ENCODE data around the gene MAML3. TPM values are rescaled to one million over a fixed set of nuclear protein-coding genes. Genes with fewer than 3 reads are reported as not detected.

Gene MAML3
- total and polyA plus RNA-seq, 4 experiments from 2014 or later = 0.15 to 3.7 (median 1.7) TPM

DNA sequence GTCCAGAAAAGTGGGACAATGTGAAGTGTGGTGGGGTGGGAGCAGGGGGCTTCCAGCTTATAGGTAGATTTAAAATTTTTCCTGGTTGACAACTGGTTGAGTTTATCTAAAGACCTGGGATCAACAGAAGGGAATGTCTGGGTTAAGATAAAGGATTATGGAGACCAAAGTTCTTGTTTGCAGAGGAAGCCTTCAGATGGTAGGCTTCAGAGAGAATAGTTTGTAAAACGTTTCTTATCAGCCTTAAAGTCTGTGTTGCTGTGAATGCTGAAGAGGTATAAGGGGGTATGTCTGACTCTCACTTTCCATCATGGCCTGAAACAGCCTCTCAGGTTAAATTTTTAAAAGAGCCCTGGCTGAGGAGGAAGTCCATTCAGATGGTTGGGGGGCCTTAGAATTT lies 467.9 kb downstream of the MAML3 start:
- no peak overlapping the region for H3K4me3 Mint-ChIP-seq
- ChIA-PET POLR2A (ENCODE audit: partially characterized antibody) (no interaction called here), CTCF (ENCODE audit: partially characterized antibody) (no interaction called here)
- peaks cover 0 to 22% of the 10 kb centered on the region in 2 donors for H3K36me3 Mint-ChIP-seq
- peaks cover 0 to 21% (median 5%) of the 10 kb centered on the region in 4 donors for H3K4me1 Mint-ChIP-seq
- Histone ChIP-seq H3K27me3 (ENCODE audit: insufficient read depth, low read length) (no peaks in the 10 kb centered on the region), H3K36me3 (ENCODE audit: insufficient read depth, low read length) (no peaks in the 10 kb centered on the region), H3K4me3 (ENCODE audit: low read length in 2 of 2) (no peak overlapping the region), H3K9me3 (ENCODE audit: control insufficient read depth in 1 of 2, low read length in 2 of 2) (no peaks in the 10 kb centered on the region), H3K27ac (ENCODE audit: low read depth, low read length) (no peak overlapping the region), H3K4me1 (ENCODE audit: insufficient read depth, low read length) (no peaks in the 10 kb centered on the region)
- peaks cover 0 to 2% (median 0%) of the 10 kb centered on the region in 8 donors for H3K9me3 Mint-ChIP-seq
- H3K27me3 Mint-ChIP-seq = no peaks in the 10 kb centered on the region
- intact Hi-C loops (cut with micrococcal nuclease) = no loop called here
- no peak overlapping the region for H3K27ac Mint-ChIP-seq
- no peak for DNase-seq

- Mint-ChIP-seq H3K4me3 (no peak overlapping the region), H3K9me3 (peaks cover 0 to 2% (median 0%) of the 10 kb centered on the region in 8 donors), H3K36me3 (peaks cover 0 to 22% of the 10 kb centered on the region in 2 donors), H3K27ac (no peak overlapping the region), H3K27me3 (no peaks in the 10 kb centered on the region), H3K4me1 (peaks cover 0 to 21% (median 5%) of the 10 kb centered on the region in 4 donors)
- DNase-seq = no peak
- Histone ChIP-seq H3K27ac (ENCODE audit: low read depth, low read length) (no peak overlapping the region), H3K27me3 (ENCODE audit: insufficient read depth, low read length) (no peaks in the 10 kb centered on the region), H3K4me1 (ENCODE audit: insufficient read depth, low read length) (no peaks in the 10 kb centered on the region), H3K4me3 (ENCODE audit: low read length in 2 of 2) (no peak overlapping the region), H3K36me3 (ENCODE audit: insufficient read depth, low read length) (no peaks in the 10 kb centered on the region), H3K9me3 (ENCODE audit: control insufficient read depth in 1 of 2, low read length in 2 of 2) (no peaks in the 10 kb centered on the region)
- ChIA-PET CTCF (ENCODE audit: partially characterized antibody) (interaction anchor here (1.2 to 1.3 kb wide), 2 partner anchors 27 to 49 kb away, joined by 3 to 4 read pairs; no protein-coding TSS in a partner anchor), POLR2A (ENCODE audit: partially characterized antibody) (no interaction called here)
- intact Hi-C loops (cut with micrococcal nuclease) = no loop called here
Observed at GRCh38 chr4:139685180-139685579, 468.8 kb downstream of the MAML3 start.

GRCh38 chr4:139684351-139684750 lies 469.6 kb downstream of the MAML3 start:
- no peaks in the 10 kb centered on the region for H3K36me3 ChIP-seq (ENCODE audit: insufficient read depth, low read length)
- Mint-ChIP-seq H3K4me3 (no peak overlapping the region), H3K27ac (peak overlapping the region in 1 of 7 donors; percentile 7), H3K36me3 (peaks cover 0 to 27% of the 10 kb centered on the region in 2 donors), H3K9me3 (peaks cover 0 to 2% (median 0%) of the 10 kb centered on the region in 8 donors), H3K27me3 (no peaks in the 10 kb centered on the region), H3K4me1 (peaks cover 0 to 21% (median 5%) of the 10 kb centered on the region in 4 donors)
- no peaks in the 10 kb centered on the region for H3K27me3 ChIP-seq (ENCODE audit: insufficient read depth, low read length)
- ChIA-PET POLR2A (ENCODE audit: partially characterized antibody) (no interaction called here), CTCF (ENCODE audit: partially characterized antibody) (interaction anchor here (1.2 to 1.3 kb wide), 3 partner anchors 27 to 50 kb away, joined by 3 to 5 read pairs (median 4); no protein-coding TSS in a partner anchor)
- no peak overlapping the region for H3K4me3 ChIP-seq (ENCODE audit: low read length in 2 of 2)
- H3K9me3 ChIP-seq (ENCODE audit: control insufficient read depth in 1 of 2, low read length in 2 of 2) = no peaks in the 10 kb centered on the region
- no peak overlapping the region for H3K27ac ChIP-seq (ENCODE audit: low read depth, low read length)
- intact Hi-C loops (cut with micrococcal nuclease) = no loop called here
- DNase-seq = no peak
- no peaks in the 10 kb centered on the region for H3K4me1 ChIP-seq (ENCODE audit: insufficient read depth, low read length)

DNA sequence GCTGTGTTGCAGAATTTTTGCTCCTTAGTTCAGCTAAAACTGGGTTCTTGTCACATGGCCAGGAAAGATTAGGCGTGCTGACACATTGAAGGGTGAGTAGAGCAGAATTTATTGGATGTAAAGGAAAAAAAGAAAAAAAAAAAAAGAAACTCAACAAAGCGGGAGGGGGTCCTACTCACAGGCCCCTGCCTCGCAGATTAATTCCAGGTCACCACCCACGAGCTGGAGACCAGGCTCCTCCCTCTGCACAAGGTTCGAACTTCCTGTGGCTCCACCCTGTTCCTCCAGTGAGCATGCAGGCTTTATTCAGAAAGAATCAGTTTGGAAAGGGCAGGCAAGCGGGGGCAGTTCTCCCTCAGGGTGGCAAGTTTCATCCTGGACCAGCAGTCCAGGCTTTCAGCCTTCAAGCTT lies 471.2 kb downstream of the MAML3 start:
- Mint-ChIP-seq H3K27ac (peak overlapping the region in 1 of 7 donors; percentile 57), H3K27me3 (no peaks in the 10 kb centered on the region), H3K4me3 (no peak overlapping the region), H3K36me3 (peaks cover 0 to 35% of the 10 kb centered on the region in 2 donors), H3K9me3 (peaks cover 0 to 2% (median 0%) of the 10 kb centered on the region in 8 donors), H3K4me1 (peaks cover 0 to 21% (median 5%) of the 10 kb centered on the region in 4 donors)
- ChIA-PET POLR2A (ENCODE audit: partially characterized antibody) (no interaction called here), CTCF (ENCODE audit: partially characterized antibody) (interaction anchor here (1.8 kb wide), 1 partner anchor 26 kb away, joined by 6 read pairs; no protein-coding TSS in a partner anchor)
- Histone ChIP-seq H3K4me3 (ENCODE audit: low read length in 2 of 2) (no peak overlapping the region), H3K4me1 (ENCODE audit: insufficient read depth, low read length) (no peaks in the 10 kb centered on the region), H3K27me3 (ENCODE audit: insufficient read depth, low read length) (no peaks in the 10 kb centered on the region), H3K9me3 (ENCODE audit: control insufficient read depth in 1 of 2, low read length in 2 of 2) (no peaks in the 10 kb centered on the region), H3K36me3 (ENCODE audit: insufficient read depth, low read length) (no peaks in the 10 kb centered on the region), H3K27ac (ENCODE audit: low read depth, low read length) (no peak overlapping the region)
- intact Hi-C loops (cut with micrococcal nuclease) = no loop called here
- no peak for DNase-seq

DNA sequence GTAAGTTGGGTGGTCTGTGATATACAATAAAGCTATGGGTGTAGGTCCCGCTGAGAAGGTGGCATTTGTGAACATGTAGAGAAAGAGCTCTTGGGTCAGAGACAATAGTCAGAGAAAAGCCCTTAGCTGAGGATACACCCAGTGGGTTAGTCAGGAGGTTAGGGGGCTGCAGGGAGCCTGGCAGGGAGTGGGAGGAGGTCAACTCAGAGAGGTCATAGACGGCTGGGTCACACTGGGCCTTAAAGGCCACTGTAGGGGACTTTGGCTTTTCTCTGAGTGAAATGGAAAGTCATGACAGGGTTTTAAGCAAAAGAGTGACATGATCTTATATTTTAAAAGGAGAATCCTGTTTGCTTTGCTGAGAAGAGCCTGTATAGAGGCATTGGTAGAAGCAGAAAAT lies 471.7 kb downstream of the MAML3 start:
- H3K4me1 ChIP-seq (ENCODE audit: insufficient read depth, low read length) = no peaks in the 10 kb centered on the region

DNA sequence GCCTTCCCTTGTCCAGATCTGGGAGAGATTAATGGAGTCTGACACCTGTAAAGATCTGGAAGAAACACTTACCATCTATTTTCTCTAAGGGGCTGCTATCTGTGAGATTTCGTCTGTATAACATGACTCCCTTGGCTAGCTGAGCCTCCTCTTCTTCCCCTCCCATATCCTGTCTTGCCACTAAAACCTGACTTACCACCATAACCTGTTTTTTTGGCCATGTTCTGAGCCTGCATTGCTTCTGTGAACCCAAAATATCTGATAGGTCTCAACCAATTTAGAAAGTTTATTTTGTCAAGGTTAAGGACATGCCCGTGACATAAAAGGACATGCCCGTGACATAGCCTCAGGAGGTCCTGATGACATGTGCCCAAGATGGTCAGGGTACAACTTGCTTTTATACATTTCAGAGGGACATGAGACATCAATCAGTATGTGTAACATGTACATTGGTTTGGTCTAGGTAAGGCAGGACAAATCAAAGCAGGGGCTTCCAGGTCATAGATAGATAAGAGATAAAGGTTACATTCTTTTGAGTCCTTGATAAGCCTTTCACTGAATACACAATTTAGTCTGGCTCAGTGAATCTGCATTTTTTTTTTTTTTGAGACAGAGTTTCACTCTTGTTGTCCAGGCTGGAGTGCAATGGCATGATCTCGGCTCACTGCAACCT lies 476.9 kb downstream of the MAML3 start:
- CTCF ChIA-PET (ENCODE audit: partially characterized antibody) = no interaction called here
- Mint-ChIP-seq H3K36me3 (peaks cover 0 to 15% of the 10 kb centered on the region in 2 donors), H3K27ac (no peak overlapping the region), H3K4me1 (peaks cover 0 to under 1% (median 0%) of the 10 kb centered on the region in 4 donors), H3K27me3 (no peaks in the 10 kb centered on the region), H3K4me3 (no peak overlapping the region), H3K9me3 (no peaks in the 10 kb centered on the region)
- DNase-seq = no peak
- Histone ChIP-seq H3K4me1 (ENCODE audit: insufficient read depth, low read length) (no peaks in the 10 kb centered on the region), H3K36me3 (ENCODE audit: insufficient read depth, low read length) (no peaks in the 10 kb centered on the region), H3K27ac (ENCODE audit: low read depth, low read length) (no peak overlapping the region), H3K9me3 (ENCODE audit: control insufficient read depth in 1 of 2, low read length in 2 of 2) (no peaks in the 10 kb centered on the region), H3K4me3 (ENCODE audit: low read length in 2 of 2) (no peak overlapping the region), H3K27me3 (ENCODE audit: insufficient read depth, low read length) (no peaks in the 10 kb centered on the region)
- POLR2A ChIA-PET (ENCODE audit: partially characterized antibody) = no interaction called here
- intact Hi-C loops (cut with micrococcal nuclease) = no loop called here

More for the DNA sequence above, 471.7 kb downstream of the MAML3 start:
- Mint-ChIP-seq H3K36me3 (peaks cover 0 to 33% of the 10 kb centered on the region in 2 donors), H3K9me3 (peaks cover 0 to 2% (median 0%) of the 10 kb centered on the region in 8 donors), H3K27ac (peak overlapping the region in 1 of 7 donors; percentile 57), H3K27me3 (no peaks in the 10 kb centered on the region), H3K4me1 (peaks cover 0 to 21% (median 5%) of the 10 kb centered on the region in 4 donors), H3K4me3 (no peak overlapping the region)
- Histone ChIP-seq H3K27me3 (ENCODE audit: insufficient read depth, low read length) (no peaks in the 10 kb centered on the region), H3K4me3 (ENCODE audit: low read length in 2 of 2) (no peak overlapping the region), H3K9me3 (ENCODE audit: control insufficient read depth in 1 of 2, low read length in 2 of 2) (no peaks in the 10 kb centered on the region), H3K27ac (ENCODE audit: low read depth, low read length) (no peak overlapping the region), H3K36me3 (ENCODE audit: insufficient read depth, low read length) (no peaks in the 10 kb centered on the region)
- ChIA-PET POLR2A (ENCODE audit: partially characterized antibody) (no interaction called here), CTCF (ENCODE audit: partially characterized antibody) (interaction anchor here (1.8 kb wide), 1 partner anchor 25 kb away, joined by 6 read pairs; no protein-coding TSS in a partner anchor)
- DNase-seq = no peak
- intact Hi-C loops (cut with micrococcal nuclease) = no loop called here

- Histone ChIP-seq H3K4me1 (ENCODE audit: insufficient read depth, low read length) (no peaks in the 10 kb centered on the region), H3K27ac (ENCODE audit: low read depth, low read length) (no peak overlapping the region)
- CTCF ChIA-PET (ENCODE audit: partially characterized antibody) = no interaction called here
Observed at GRCh38 chr4:139676365-139676764, 477.6 kb downstream of the MAML3 start.

More at GRCh38 chr4:139676365-139676764, 477.6 kb downstream of the MAML3 start:
- H3K27ac Mint-ChIP-seq = no peak overlapping the region
- H3K4me3 ChIP-seq (ENCODE audit: low read length in 2 of 2) = no peak overlapping the region
- intact Hi-C loops (cut with micrococcal nuclease) = no loop called here
- POLR2A ChIA-PET (ENCODE audit: partially characterized antibody) = no interaction called here
- DNase-seq = no peak
- no peaks in the 10 kb centered on the region for H3K27me3 Mint-ChIP-seq
- H3K9me3 Mint-ChIP-seq = no peaks in the 10 kb centered on the region
- H3K27me3 ChIP-seq (ENCODE audit: insufficient read depth, low read length) = no peaks in the 10 kb centered on the region
- no peaks in the 10 kb centered on the region for H3K36me3 ChIP-seq (ENCODE audit: insufficient read depth, low read length)
- H3K4me3 Mint-ChIP-seq = no peak overlapping the region
- H3K9me3 ChIP-seq (ENCODE audit: control insufficient read depth in 1 of 2, low read length in 2 of 2) = no peaks in the 10 kb centered on the region
- H3K4me1 Mint-ChIP-seq = no peaks in the 10 kb centered on the region
- peaks cover 0 to 15% of the 10 kb centered on the region in 2 donors for H3K36me3 Mint-ChIP-seq
